ENCODE results near the gene ANKS1B.
"Not testable (repeated sequence)": the region's sequence is repeated elsewhere in the genome, so short reads cannot be mapped to it uniquely, and the experiment has no call there.

DNA sequence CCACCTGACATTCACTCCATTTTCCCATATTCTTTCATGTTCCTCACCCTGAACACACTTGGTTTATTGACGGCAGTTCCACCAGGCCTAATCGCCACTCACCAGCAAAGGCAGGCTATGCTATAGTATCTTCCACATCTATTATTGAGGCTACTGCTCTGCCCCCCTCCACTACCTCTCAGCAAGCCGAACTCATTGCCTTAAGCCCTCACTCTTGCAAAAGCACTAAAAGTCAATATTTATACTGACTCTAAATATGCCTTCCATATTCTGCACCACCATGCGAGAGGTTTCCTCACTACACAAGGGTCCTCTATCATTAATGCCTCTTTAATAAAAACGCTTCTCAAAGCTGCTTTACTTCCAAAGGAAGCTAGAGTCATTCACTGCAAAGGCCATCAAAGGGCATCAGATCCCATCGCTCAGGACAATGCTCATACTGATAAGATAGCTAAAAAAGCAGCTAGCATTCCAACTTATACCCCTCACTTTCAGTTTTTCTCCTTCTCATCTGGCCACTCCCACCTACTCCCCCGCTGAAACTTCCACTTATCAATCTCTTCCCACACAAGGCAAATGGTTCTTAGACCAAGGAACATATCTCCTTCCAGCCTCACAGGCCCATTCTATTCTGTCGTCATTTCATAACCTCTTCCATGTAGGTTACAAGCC lies 265.2 kb downstream of the ANKS1B start:
- TF ChIP-seq, protein P1, sequence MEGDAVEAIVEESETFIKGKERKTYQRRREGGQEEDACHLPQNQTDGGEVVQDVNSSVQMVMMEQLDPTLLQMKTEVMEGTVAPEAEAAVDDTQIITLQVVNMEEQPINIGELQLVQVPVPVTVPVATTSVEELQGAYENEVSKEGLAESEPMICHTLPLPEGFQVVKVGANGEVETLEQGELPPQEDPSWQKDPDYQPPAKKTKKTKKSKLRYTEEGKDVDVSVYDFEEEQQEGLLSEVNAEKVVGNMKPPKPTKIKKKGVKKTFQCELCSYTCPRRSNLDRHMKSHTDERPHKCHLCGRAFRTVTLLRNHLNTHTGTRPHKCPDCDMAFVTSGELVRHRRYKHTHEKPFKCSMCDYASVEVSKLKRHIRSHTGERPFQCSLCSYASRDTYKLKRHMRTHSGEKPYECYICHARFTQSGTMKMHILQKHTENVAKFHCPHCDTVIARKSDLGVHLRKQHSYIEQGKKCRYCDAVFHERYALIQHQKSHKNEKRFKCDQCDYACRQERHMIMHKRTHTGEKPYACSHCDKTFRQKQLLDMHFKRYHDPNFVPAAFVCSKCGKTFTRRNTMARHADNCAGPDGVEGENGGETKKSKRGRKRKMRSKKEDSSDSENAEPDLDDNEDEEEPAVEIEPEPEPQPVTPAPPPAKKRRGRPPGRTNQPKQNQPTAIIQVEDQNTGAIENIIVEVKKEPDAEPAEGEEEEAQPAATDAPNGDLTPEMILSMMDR (IDR thresholded peaks at IDR 0.05): not testable (repeated sequence)
- not testable (repeated sequence) for TF ChIP-seq POLR2A (IDR thresholded peaks at IDR 0.05)

Measured in Peyer's patch (tissue), 4 donors.